ENCODE results near the gene ASXL1. TPM values are rescaled to one million over a fixed set of nuclear protein-coding genes. Genes with fewer than 3 reads are reported as not detected.

ASXL1 gene
- total and polyA plus RNA-seq, 2 experiments from 2014 or later, result 10.4 to 29.0 TPM

DNA sequence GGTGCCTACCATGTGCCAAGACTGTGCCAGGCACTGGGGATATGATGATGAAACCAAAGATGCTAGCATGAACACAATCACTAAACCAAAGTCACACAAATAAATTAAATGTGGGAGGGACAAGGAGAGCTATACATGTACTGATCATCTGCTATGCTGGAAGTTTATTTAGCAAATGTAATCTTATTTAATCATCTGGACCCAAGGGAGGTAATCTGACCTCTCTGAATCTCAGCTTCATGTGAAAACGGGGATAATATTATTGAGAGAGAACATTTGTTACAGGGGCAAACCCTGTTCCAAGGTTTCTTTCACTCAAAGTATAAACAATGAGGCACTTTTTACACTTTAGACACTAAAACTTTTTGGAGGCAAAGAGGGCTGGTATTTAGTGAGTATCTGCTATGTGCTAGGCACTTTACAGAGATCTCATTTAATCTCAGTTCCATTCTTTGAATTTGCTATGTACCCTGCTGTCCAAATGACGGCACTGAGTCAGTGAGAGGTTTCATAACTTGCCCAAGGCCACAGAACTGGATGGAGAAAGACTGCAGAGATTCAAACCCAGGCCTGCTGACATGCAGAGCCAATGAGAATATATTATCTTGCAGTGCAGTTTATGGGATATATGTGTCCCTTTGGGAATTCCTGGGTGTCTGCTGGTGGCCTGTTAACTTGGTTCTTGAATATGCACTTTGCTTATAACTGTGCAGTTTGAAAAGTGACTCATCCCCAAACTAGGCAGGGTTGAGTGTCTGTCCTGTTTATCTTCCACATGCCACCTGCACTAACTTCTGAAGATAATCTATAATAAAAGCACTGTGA is 3.3 kb upstream of the ASXL1 start (continued):
- TF ChIP-seq, protein P1, sequence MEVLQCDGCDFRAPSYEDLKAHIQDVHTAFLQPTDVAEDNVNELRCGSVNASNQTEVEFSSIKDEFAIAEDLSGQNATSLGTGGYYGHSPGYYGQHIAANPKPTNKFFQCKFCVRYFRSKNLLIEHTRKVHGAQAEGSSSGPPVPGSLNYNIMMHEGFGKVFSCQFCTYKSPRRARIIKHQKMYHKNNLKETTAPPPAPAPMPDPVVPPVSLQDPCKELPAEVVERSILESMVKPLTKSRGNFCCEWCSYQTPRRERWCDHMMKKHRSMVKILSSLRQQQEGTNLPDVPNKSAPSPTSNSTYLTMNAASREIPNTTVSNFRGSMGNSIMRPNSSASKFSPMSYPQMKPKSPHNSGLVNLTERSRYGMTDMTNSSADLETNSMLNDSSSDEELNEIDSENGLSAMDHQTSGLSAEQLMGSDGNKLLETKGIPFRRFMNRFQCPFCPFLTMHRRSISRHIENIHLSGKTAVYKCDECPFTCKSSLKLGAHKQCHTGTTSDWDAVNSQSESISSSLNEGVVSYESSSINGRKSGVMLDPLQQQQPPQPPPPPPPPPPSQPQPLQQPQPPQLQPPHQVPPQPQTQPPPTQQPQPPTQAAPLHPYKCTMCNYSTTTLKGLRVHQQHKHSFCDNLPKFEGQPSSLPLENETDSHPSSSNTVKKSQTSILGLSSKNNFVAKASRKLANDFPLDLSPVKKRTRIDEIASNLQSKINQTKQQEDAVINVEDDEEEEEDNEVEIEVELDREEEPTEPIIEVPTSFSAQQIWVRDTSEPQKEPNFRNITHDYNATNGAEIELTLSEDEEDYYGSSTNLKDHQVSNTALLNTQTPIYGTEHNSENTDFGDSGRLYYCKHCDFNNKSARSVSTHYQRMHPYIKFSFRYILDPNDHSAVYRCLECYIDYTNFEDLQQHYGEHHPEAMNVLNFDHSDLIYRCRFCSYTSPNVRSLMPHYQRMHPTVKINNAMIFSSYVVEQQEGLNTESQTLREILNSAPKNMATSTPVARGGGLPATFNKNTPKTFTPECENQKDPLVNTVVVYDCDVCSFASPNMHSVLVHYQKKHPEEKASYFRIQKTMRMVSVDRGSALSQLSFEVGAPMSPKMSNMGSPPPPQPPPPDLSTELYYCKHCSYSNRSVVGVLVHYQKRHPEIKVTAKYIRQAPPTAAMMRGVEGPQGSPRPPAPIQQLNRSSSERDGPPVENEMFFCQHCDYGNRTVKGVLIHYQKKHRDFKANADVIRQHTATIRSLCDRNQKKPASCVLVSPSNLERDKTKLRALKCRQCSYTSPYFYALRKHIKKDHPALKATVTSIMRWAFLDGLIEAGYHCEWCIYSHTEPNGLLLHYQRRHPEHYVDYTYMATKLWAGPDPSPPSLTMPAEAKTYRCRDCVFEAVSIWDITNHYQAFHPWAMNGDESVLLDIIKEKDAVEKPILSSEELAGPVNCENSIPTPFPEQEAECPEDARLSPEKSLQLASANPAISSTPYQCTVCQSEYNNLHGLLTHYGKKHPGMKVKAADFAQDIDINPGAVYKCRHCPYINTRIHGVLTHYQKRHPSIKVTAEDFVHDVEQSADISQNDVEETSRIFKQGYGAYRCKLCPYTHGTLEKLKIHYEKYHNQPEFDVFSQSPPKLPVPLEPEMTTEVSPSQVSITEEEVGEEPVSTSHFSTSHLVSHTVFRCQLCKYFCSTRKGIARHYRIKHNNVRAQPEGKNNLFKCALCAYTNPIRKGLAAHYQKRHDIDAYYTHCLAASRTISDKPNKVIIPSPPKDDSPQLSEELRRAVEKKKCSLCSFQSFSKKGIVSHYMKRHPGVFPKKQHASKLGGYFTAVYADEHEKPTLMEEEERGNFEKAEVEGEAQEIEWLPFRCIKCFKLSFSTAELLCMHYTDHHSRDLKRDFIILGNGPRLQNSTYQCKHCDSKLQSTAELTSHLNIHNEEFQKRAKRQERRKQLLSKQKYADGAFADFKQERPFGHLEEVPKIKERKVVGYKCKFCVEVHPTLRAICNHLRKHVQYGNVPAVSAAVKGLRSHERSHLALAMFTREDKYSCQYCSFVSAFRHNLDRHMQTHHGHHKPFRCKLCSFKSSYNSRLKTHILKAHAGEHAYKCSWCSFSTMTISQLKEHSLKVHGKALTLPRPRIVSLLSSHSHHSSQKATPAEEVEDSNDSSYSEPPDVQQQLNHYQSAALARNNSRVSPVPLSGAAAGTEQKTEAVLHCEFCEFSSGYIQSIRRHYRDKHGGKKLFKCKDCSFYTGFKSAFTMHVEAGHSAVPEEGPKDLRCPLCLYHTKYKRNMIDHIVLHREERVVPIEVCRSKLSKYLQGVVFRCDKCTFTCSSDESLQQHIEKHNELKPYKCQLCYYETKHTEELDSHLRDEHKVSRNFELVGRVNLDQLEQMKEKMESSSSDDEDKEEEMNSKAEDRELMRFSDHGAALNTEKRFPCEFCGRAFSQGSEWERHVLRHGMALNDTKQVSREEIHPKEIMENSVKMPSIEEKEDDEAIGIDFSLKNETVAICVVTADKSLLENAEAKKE (CRISPR knock-in tag; IDR thresholded peaks at IDR 0.05), result no peak
- TF ChIP-seq, protein P2, sequence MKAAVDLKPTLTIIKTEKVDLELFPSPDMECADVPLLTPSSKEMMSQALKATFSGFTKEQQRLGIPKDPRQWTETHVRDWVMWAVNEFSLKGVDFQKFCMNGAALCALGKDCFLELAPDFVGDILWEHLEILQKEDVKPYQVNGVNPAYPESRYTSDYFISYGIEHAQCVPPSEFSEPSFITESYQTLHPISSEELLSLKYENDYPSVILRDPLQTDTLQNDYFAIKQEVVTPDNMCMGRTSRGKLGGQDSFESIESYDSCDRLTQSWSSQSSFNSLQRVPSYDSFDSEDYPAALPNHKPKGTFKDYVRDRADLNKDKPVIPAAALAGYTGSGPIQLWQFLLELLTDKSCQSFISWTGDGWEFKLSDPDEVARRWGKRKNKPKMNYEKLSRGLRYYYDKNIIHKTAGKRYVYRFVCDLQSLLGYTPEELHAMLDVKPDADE (IDR thresholded peaks at IDR 0.05), result no peak
- TF ChIP-seq, protein P3, sequence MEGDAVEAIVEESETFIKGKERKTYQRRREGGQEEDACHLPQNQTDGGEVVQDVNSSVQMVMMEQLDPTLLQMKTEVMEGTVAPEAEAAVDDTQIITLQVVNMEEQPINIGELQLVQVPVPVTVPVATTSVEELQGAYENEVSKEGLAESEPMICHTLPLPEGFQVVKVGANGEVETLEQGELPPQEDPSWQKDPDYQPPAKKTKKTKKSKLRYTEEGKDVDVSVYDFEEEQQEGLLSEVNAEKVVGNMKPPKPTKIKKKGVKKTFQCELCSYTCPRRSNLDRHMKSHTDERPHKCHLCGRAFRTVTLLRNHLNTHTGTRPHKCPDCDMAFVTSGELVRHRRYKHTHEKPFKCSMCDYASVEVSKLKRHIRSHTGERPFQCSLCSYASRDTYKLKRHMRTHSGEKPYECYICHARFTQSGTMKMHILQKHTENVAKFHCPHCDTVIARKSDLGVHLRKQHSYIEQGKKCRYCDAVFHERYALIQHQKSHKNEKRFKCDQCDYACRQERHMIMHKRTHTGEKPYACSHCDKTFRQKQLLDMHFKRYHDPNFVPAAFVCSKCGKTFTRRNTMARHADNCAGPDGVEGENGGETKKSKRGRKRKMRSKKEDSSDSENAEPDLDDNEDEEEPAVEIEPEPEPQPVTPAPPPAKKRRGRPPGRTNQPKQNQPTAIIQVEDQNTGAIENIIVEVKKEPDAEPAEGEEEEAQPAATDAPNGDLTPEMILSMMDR (conservative IDR thresholded peaks at IDR 0.05; ENCODE audit: low read depth in 2 of 2), result no peak
- no peak for TF ChIP-seq ZNF331 (CRISPR knock-in tag; IDR thresholded peaks at IDR 0.05; ENCODE audit: low read depth)

DNA sequence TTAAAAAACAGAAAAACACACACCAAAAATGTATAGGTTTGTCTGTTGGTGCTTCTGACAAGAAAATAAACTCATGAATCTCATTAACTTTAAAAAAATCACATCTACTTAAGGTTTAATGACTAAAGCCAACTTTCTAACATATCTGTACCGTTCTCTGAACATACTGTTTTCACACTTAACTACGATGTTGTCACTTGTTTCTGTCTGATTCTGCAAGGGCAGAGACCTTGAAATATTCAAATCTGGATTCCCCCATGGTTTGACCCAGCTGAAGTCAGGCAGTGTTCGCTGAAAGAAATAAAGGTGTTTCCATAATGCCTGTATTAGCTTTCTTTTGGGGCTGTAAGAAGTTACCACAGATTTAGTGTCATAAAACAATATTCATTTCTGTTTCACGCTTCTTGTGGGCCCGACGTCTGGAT is 2.7 kb upstream of the ASXL1 start:
- no peaks in the 10 kb centered on the region; the same call in 2 of the 3 replicates for H3K9me3 Mint-ChIP-seq
- Histone ChIP-seq H2AFZ (no peak overlapping the region), H3K4me1 (ENCODE audit: insufficient read depth) (peaks cover 17% of the 10 kb centered on the region), H3K27ac (ENCODE audit: low read depth) (no peak overlapping the region), H3K27me3 (ENCODE audit: insufficient read depth) (peaks cover 36% of the 10 kb centered on the region), H3K36me3 (ENCODE audit: insufficient read depth) (no peaks in the 10 kb centered on the region), H3K9me2 (ENCODE audit: insufficient read depth) (no peaks in the 10 kb centered on the region), H3K4me2 (no peak overlapping the region), H3F3A (replicated peaks; ENCODE audit: low read depth) (peaks cover 18% of the 10 kb centered on the region), H3K4me3 (no peak overlapping the region), H4K20me1 (replicated peaks; ENCODE audit: insufficient read depth) (peaks cover 17% of the 10 kb centered on the region), H3K79me2 (replicated peaks; ENCODE audit: insufficient read depth) (peaks cover 10% of the 10 kb centered on the region)
- H3K4me1 Mint-ChIP-seq, result peaks cover 12% of the 10 kb centered on the region
- H3K36me3 Mint-ChIP-seq (ENCODE audit: low read depth), result peaks cover 6% of the 10 kb centered on the region; the same call in 1 of the 3 replicates
- no peak overlapping the region for H3K27ac Mint-ChIP-seq
- peaks cover 27% of the 10 kb centered on the region for H3K27me3 Mint-ChIP-seq (ENCODE audit: insufficient read depth, low read depth, poor library complexity)
- ATAC-seq, result no peak
- H3K4me3 Mint-ChIP-seq, result no peak overlapping the region
- DNase-seq (ENCODE audit: low spot score), result no peak
- TF ChIP-seq EZH2phosphoT487 (IDR thresholded peaks at IDR 0.05; ENCODE audit: unreplicated experiment) (no peak), POLR2AphosphoS5 (IDR thresholded peaks at IDR 0.05; ENCODE audit: low read depth) (no peak), JUNB (IDR thresholded peaks at IDR 0.05; ENCODE audit: unreplicated experiment) (no peak), CREB1 (CRISPR knock-in tag; IDR thresholded peaks at IDR 0.05; ENCODE audit: low read depth) (no peak)
- TF ChIP-seq, protein P3 (conservative IDR thresholded peaks at IDR 0.05; ENCODE audit: low read depth in 2 of 2), result no peak

Measured in GM23338 (cell line).